GM11168 (cell line): Measurements from ENCODE around the gene MCF2L.

Experiments used
- in situ Hi-C: fragments of 300-500 bp; cut with MboI; formaldehyde crosslinking; loops from one replicate; pipeline ENCODE4 v1.12.0; 2022; ENCODE audit warnings: low sequenced_read_pairs; ENCODE audit not compliant: unreplicated experiment

Gene MCF2L

DNA sequence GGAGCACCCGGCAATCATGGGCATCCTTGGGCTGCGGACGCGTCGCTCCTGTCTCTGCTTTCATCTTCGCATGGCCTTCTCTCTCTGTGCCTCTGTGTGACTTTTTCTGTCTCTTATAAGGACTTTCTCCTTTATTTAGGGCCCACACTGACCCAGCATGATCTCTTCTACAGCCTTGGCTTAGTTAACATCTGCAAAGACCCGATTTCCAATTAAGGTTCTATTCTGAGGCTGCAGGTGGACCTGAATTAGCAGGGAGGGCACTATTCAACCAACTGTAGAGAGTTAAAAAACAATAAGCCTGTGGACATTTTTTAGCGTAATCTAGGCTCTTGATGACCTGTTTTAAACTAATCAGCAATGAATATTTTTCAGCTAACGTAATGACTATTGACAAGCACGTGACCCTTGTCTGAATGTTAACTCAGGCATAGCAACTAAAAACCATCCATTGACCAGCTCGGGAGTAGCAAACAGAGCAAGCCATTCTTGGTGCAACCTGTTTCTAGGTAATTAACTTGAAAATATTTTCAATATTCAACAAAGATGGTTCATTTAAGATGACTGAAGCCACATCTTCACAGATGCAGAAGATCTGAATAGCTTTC lies 168.8 kb downstream of the MCF2L start:
- in situ Hi-C loops: no loop called here

DNA sequence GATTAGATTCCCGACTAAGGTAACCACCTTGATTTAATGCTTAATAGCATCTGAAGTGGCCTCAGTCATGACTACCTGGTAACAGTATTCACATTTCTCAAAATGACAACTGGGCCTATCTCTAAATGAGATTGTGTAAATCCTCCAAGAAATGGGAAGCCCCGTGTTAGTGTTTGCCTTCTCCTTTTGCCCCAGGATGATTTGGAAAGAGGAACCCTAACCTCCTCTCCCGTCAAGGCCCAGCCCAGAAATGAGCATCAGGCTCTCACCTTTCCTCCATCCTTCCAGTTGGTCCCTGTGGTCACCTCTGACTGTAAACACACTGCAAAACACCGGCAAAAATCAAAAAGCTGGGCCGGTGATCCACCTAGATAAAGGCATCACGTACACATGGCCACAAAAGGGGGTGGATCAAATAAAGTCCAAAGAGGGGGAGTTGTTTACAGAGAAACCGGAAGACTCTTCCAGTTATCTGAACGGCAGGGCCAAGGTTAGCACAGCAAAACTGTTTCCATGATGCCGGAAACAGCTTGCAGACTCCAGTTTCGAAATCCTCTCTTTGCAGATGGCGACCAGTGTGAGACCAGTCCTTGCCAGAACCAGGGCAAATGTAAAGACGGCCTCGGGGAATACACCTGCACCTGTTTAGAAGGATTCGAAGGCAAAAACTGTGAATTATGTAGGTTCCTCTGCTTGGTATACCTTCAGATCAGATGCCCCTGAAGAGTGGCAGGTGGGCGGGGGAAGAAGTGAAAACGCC lies 170.0 kb downstream of the MCF2L start:
- in situ Hi-C loops: no loop called here

DNA sequence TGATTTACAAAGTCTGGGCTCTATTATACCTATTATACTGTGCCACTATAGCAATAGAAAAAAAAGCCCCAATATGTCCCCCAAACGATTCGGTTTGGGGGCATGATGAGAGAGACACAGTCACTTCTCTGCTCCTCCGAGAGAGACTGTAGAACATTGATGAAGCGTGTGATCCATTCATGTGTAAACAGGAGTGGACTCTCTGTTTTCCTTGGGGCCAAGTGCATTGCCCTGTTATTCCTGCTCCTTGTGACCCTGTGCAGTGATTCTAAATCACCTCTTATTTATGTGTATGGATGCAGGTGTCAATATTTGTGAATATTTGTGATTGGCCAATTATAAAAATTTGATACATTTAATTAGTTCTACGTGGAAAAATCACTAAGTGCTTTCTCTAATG lies 170.6 kb downstream of the MCF2L start:
- in situ Hi-C loops: no loop called here

DNA sequence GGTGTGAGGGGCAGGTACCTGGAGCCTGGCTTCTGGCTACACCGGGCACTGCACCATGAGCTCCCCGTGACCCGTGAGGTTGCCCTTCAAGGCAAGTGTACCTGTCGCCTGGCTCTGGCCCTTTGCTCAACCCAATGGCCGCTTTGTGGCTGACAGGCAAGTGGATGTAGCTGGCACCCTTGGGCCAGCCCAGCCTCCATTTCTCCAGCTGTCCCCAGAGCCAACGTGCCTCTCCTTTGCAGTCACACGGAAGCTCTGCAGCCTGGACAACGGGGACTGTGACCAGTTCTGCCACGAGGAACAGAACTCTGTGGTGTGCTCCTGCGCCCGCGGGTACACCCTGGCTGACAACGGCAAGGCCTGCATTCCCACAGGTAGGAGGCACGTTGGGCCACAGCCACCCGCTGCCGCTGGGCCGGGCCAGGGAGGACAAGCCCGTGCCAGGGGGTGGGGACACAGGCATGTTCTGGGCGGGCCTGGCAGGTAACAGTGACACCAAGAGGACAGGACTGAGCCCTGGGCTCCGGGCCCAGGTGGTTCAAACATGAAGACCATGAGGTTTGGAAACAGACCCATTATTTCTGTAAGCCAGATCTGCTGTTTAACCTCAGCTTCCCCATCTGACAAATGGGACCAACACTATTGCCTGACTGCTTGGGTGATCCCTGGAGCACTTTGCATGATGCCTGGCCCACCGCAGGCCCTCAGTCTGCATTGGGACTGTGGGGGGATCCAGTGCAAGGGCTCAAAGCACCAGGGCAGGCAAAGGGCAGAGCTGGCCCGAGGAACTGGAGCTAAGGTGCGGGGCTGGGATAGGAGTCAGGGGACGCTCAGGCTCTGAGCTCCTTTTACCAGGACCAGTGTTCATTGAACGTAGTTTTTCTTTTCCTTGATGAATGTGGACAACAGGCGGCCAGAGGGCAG lies 171.9 kb downstream of the MCF2L start:
- in situ Hi-C loops: no loop called here

- in situ Hi-C loops: no loop called here
Observed at GRCh38 chr13:113141601-113141970, 172.6 kb downstream of the MCF2L start.

DNA sequence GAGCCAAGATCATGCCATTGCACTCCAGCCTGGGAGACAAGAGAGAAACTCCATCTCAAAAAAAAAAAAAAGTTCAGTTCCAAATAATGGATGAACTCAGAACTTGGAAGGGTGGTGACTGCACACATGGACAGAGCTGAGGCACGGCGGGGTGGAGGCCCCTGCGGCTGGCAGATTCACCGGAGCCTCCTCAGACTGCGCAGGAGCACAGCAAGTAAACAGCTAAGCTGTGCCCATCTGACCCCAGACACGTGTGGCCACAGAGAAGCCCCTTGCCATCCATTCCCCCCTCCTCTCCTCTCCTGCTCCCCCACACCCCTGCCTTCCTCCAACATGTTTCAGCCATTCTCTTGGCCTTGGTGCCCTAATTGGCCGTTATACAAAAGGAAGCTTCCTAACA lies 173.9 kb downstream of the MCF2L start:
- in situ Hi-C loops: no loop called here

GRCh38 chr13:113143466-113144254 lies 174.6 kb downstream of the MCF2L start:
- in situ Hi-C loops: no loop called here

DNA sequence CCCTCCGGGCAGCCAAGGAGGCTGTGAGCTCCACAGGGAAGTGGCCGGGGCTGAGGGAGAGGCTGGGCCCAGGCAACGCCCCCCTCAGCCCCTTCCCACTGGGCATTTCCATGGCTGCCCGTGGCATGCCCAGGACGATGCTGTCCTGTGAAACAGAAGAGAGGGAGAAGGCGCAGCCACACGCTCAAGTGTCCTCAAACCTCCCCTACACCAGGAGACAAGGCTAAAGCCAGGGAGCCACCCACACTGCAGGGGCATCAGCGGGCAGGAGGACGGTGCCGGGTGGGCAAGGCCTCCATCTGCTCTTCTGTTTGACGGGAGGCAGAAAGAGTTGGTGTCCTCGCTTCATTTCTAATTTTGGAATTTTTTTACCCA lies 175.2 kb downstream of the MCF2L start:
- in situ Hi-C loops: no loop called here

DNA sequence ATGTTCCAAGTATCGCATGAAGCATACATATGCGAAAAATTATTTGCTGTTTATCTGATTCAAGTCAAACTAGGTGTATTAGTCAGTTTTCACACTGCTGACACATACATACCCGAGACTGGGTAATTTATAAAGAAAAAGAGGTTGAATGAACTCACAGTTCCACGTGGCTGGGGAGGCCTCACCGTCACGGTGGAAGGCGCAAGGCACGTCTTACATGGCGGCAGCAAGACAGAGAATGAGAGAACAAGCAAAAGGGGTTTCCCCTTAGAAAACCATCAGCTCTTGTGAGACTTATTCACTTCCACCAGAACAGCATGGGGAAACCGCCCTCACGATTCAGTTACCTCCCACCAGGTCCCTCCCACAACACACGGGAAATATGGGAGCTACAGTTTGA lies 176.5 kb downstream of the MCF2L start:
- in situ Hi-C loops: no loop called here

DNA sequence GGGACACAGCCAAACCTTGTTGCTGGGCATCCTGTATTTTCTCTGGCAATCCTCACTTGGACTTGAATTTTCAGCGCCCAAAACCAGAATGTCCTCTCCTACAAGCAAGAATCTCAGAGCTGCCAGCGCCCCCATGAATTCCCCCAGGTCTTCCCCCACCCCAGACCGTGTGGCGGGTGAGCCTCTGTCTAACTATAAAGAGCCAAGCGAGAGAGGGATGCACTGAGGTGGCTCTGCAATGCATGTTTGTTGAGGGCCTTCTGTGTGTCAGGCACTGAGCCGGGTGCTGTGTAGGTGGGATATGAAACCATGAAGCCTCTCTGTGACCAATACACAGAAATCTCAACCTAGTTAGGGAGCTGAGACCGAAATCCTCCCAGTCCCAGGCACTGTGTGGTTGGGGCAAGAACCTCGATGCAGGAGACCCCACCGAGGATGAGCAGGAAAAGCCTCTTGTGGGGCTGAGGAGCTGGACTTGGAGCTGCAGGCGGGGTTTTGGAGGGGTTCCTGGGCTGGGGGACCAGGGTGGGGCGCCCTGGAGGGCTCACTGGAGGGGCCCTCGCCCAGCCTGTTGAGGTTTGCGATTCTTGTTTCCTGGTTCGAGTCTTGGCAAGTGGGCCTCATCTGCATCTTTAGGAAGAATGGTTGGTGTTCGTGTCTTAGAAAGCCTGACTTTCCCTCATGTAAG lies 177.0 kb downstream of the MCF2L start:
- in situ Hi-C loops: no loop called here

DNA sequence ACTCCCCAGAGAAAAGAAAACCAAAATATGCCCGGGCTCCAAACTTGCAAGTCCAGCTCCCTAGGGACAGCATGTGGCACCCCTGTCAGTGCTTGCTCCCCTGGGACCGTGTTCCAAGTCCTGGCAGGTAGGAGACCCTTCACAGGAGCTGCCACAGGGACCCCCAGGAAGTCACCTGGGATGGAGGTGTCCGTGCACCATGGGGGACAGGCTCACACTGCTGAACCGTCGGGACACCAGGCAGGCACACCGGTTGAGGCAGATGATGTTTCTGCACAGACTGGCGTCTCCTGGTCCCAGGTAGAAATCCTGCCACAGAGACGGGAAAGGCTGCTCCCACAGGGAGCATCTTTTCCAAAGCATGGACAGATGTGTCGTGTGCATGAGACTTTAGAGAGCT lies 177.7 kb downstream of the MCF2L start:
- in situ Hi-C loops: no loop called here

- in situ Hi-C loops: no loop called here
Observed at GRCh38 chr13:113147206-113147605, 178.2 kb downstream of the MCF2L start.

DNA sequence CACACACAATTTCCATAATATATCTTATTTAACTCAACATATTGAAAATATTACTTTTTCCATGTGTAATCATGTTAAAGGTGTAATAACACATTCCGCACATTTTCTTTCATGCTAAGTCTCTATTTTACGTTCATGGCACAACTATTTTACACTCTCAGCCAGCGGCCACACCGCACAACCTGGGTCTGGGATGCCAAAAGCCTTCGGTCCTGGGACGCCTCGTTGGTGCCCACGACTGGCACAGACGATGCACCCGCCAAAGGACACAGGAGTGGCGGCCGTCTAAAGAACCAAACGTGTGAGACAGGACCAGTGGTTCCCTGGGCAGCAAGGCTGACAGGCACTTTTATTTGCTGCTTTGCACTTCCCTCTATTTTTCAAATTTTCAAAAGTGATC lies 179.4 kb downstream of the MCF2L start:
- in situ Hi-C loops: no loop called here

GRCh38 chr13:113148940-113149503 lies 180.0 kb downstream of the MCF2L start:
- in situ Hi-C loops: no loop called here
